CD4-positive, alpha-beta T cell treated with Interleukin-10 for 1 hour (primary cell): ENCODE results near the gene BCOR.

Source experiments
- DNase-seq: peaks from one replicate; pipeline ENCODE4 v3.0.0-alpha.2; 2020

BCOR gene

GRCh38 chrX:40096395-40097091 is 1.2 kb downstream of the BCOR start:
- DNase-seq, result peak; percentile 74

- peak; percentile 47 for DNase-seq
Measured at GRCh38 chrX:40095583-40096394, 2.0 kb downstream of the BCOR start.

DNA sequence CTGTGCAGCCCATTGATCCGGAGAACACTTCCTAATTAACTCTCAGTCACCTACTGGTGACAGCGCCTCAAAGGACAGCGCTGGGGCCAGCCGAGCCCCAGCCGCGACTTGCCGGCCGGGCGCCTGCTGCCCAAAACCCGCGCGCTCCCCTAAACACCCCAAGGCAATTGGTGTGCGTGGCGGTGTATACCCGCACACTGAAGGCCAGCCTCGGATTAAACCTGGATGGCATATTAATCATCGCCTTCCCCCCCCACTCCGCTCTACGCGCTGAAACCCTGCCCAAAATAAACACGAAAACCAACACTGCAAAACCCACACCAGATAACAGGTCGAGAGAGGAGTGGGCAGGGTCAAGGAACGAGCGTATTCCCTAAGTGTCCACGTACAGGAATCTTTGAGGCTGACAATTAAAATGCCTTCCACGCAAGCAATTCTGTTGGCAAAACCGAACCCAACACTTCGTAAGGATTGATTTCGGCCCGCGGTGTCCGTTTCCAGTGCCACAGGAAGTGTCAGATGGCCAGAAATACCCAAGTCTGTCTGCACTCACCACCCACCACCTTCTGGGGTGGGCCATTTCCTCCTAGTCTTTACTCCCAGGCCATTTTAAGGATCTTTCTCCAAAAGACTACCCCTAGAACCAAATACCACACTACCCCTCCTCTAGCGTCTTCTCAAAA is 2.7 kb downstream of the BCOR start:
- no peak for DNase-seq

DNA sequence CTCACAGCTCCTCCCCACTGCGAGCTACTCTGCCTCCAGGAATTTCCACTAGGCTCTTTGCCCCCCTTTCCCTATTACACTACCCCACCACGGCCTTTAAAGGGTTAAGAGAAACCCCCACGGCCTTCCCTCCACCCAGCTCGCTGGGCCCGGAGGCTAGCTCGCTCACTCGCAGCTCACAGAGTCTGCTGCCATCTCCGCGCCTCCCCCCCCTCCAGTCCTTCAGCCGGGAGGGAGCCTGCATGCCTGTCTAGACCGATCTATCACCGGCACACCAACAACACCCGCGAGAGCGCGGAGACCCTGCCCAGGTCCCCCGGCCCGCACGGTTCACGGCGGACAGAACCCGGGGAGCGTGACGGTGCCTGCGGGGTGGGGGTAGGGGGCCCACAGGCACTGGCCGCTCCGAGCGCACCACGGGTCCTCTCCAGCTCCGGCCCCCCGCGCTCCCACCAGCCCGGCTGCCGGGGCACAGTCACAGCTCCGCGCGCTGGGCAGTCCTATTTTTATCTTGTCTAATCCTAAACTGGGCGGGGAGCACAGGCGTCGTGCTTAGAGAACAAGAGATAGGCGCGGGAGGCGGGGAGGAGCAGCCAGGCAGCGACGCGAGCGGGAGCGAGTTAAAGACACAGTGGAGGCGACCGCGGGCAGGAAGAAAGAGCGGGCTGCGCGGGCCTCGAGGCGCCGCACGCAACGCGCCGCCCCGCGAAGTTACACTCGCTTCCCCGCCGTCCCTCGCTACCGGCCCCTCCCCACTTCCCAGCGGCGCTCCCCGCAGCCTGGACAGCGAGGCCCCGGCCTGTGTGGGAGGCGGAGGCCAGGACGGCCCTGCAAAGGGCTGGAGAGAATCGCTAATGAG is 3.5 kb downstream of the BCOR start:
- no peak for DNase-seq

DNA sequence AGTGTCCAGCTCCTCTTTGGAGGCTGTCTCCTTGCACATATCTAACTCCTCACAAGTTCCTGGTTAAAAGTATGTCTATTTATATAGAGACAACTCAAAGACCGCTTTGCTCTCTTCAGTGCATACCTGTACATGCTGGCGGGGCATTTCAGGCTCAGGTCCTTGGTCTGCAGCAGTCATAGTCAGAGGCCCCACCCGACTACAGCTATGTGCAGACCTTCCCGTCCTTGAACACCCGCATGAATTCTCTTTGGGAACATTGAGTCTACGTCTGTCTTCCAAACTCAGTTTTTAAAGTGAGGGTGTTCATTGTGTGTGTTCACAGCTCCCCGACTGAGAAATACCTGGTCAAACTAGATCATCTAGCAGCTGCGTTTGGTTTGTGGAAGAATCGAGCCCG is 4.2 kb downstream of the BCOR start:
- no peak for DNase-seq

DNA sequence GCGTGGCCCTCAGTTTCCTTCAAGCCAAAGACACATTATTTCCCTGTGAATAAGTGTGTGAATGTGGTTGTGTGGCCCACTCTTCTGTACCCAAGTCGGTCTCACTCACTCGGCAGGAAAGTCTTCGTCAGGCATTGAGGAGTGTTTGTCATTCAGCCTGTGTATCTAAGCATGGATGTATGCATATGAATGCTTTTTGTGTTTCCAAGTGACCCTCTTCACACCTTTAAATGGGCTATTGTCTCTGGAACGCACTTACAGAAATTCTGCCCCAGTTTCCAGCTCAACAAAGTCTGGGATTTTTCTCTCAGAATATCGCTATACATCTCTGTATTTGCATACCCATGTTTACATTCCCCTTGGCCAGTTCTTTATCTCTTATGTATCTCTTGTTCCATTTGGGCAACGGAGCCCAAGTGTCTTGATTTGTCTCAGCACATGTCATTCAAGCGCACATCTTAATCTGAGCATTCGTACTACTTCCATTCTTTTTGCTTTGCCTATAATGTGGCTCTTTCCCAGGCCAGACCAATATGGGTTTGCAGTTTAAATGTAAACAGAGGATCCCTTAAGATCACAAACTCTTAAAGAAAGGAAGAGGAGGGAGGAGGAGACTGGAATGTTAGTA is 4.8 kb downstream of the BCOR start:
- DNase-seq, result no peak

GRCh38 chrX:40091691-40092421 is 5.9 kb downstream of the BCOR start:
- DNase-seq, result no peak

DNA sequence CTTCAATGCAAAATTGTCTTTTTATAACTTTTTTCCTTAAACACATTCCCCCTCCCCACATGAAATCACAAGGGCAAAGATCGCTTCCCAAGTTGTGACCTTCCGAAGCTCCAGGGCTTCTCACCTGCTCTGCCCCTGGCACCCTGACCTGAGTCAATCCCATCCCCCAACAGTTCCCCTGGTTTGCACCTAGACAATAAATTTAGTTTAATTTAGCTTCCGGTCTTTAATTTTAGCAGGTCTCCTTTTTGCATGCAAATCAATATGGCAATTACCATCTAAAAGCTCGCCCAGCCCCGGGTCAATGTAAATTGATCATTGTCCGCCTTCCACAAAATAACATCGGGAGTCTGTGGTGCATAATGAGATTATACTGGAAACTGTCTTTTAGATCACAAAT is 6.8 kb downstream of the BCOR start:
- DNase-seq, result no peak

DNA sequence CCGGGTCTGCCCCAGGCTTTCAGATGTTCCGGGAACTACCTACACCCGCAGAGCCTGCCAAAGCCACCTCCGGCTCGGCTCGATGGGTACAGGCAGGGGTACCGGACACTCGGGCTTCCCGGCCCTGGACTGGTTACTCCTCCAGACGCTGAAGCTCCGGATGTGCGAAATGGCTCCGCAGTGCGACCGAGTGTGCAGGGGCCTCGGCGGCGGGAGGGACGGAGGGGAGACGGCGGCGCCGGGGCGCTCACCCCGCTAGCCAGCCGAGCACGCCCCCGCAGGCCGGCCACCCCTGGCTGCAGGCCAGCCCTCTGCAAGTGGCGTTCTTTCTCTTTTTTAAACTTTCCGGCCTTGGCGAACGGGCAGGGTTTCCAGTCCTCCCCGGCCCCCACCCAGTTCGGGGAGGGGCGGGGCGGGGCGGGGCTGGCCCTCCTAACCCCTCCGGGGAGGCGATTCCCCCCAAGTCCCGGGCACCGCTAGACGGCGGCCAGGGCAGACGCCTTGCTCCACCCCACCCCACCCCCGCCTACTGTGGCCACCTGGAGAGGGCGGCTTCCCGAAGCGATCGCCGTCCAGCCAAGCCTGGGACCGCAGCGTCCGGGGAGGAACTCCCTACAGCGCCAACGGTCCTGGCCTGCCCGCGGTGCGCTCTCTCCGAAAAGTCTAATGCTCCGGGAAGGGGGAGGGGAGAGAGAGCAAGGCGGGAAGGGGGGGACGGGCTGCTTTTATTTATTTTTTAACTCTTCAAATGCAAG is 7.5 kb downstream of the BCOR start:
- no peak for DNase-seq

GRCh38 chrX:40088803-40089540 is 8.8 kb downstream of the BCOR start:
- DNase-seq, result no peak

DNA sequence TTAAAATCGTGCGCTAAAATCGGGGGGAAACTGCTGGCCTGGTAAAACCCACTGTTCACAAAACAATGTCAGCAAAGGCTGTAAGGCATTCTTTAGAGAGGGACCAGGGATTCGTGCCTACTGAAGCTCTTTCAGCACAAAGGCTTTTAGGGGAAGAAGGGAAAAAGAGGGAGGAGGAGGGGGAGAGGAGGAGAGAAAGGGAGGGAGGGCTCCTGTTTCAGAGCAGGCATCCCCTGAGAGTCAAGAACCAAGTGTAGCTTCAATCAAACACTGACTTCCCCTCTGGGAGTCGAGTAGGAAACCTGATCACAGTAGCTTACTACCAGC is 9.5 kb downstream of the BCOR start:
- no peak for DNase-seq

DNA sequence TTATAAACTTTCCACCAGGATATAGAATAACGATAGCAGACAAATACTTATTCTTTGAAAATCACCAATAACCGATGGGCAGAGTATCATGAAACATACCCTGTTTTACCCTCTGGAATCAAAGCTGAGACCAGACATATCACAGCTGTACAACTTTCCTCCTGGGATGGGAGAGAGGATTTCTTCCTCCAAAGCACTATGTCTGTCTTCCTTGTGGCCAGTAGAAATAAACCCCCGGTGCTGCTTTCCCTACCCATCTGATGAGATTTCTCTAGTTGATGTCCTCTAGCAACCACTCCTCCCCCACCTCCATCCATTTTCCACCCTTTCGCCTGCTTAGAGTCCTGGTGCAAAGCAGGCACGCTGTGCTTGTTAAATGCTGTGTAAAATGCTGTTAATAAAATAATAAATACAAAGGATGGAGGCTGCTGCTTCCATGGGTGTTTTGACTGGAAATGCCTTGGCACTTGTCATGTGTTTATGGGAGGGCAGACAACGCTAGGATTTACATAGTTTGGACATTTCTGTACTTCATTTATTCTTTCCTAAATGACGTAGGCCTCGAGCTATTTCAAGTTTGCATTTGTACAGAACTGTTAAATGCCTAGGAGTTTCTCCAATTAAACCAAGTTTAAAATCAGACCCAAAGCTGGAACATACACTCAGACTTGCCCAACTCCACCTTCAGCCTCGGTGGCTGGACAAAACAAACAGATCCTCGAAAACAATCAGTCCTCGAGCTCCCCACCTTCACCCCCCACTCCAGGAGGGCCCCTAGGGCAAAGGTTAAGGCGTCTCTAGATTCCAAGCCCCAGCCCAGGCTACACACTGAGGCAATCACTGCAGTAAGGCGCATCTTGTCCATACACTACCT is 10.1 kb downstream of the BCOR start:
- DNase-seq, result no peak

- DNase-seq, result no peak
Measured at GRCh38 chrX:40086569-40087335, 11.0 kb downstream of the BCOR start.

DNA sequence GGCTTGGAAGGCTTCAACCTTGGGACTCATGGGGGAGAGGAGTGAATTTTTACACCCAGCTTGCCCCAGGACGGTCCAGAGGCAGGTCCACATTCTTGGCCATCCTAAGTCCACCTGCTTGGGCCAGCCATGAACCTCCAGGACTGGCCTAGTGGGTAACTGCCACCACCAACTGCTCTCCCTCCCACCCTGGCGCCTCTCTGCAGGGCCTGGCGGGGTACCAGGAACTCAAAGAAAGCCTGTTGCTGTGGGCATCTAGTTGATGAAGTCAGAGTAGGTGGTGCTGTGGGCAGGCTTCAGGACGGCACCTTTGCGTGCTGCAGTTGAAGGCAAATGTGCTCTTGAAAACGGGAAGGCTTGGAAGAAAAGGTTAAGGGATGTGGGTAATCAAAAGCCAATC is 12.0 kb downstream of the BCOR start:
- DNase-seq, result no peak

- DNase-seq, result no peak
Measured at GRCh38 chrX:40085102-40085551, 12.6 kb downstream of the BCOR start.

- DNase-seq, result no peak
Measured at GRCh38 chrX:40084471-40085101, 13.2 kb downstream of the BCOR start.

DNA sequence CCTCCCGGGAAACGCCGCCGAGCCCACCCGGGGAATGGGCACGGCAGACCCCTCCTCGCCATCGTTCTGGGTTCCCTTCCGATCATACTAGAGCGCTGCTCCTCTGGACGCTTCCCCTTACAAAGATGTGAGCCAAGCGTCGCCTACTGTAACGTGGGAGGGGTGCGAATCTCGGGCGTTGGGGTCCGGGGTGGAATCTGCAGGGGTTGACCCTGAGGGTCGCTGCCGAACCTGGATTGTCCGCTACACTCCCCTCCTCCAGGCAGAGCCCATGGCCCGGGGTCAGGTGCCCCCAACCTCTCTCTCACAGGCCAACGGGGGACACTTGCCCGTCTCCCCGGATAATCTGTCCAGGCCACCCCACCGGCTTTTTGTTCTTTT is 13.8 kb downstream of the BCOR start:
- no peak for DNase-seq
